SK-N-SH (cell line): ENCODE measurements around the gene AGBL4. TPM values are rescaled to one million over a fixed set of nuclear protein-coding genes. Genes with fewer than 3 reads are reported as not detected.

Experiments used
- CTCF ChIA-PET: fragments of 300-600, 350-600 bp; formaldehyde crosslinking; extraction: SDS; loops from one replicate; lab custom pipeline; 2021; lab: Yijun Ruan, JAX
- POLR2A ChIA-PET: fragments of 350-600 bp; sonication (Branson Sonifier 250); formaldehyde crosslinking; extraction: SDS; loops from one replicate; lab custom pipeline; 2020; ENCODE audit warnings: antibody characterized with exemption, inconsistent platforms; lab: Yijun Ruan, JAX
- DNase-seq: peaks from one replicate; pipeline ENCODE4 v3.0.0; 2012
- H2AFZ ChIP-seq: fragments of 200-600 bp; sonication (generic); 2 replicates; pipeline ENCODE4 v1.8.1; 2016; ENCODE audit warnings: antibody characterized with exemption, mild to moderate bottlenecking, low read depth
- H3F3A ChIP-seq: fragments of 200-600 bp; sonication (generic); replicated peaks from 2 replicates; pipeline ENCODE3; 2016; ENCODE audit warnings: antibody characterized with exemption, mild to moderate bottlenecking; ENCODE audit not compliant: insufficient read depth
- H3K27ac ChIP-seq, 2 experiments: fragments of 200-500 bp in 1 of 2; fragments of 200-600 bp in 1 of 2; sonication (Bioruptor generic) in 1 of 2; sonication (generic), shearing (Covaris generic) in 1 of 2; 2 replicates each; pipeline versions ENCODE4 v1.5.1 to v1.6.1; 2014 to 2016; ENCODE audit warnings: low read depth in 2 of 2, inconsistent platforms in 1 of 2, low read length in 1 of 2, mild to moderate bottlenecking in 1 of 2, mixed read lengths in 1 of 2
- H3K27me3 ChIP-seq: fragments of 200-600 bp; sonication (generic), shearing (Covaris generic); 2 replicates; pipeline ENCODE4 v1.6.1; 2016; ENCODE audit warnings: mixed run types; ENCODE audit not compliant: insufficient read depth
- H3K36me3 ChIP-seq, 2 experiments: fragments of 200-500 bp in 1 of 2; fragments of 200-600 bp in 1 of 2; sonication (Bioruptor generic) in 1 of 2; sonication (generic) in 1 of 2; replicated peaks in 1 of 2; 2 replicates each; pipeline versions ENCODE3 to v1.5.1; 2014 to 2016; ENCODE audit warnings: low read length in 1 of 2, mild to moderate bottlenecking in 1 of 2; ENCODE audit not compliant: insufficient read depth in 2 of 2, control insufficient read depth in 1 of 2
- H3K4me1 ChIP-seq, 2 experiments: fragments of 200-500 bp in 1 of 2; fragments of 200-600 bp in 1 of 2; sonication (Bioruptor generic) in 1 of 2; sonication (generic), shearing (Covaris generic) in 1 of 2; 2 replicates each; pipeline versions ENCODE4 v1.5.1 to v1.6.1; 2014 to 2016; ENCODE audit warnings: low read depth in 1 of 2, low read length in 1 of 2, mixed run types in 1 of 2; ENCODE audit not compliant: insufficient read depth in 2 of 2, control insufficient read depth in 1 of 2
- H3K4me2 ChIP-seq: fragments of 200-600 bp; sonication (generic), shearing (Covaris generic); 2 replicates; pipeline ENCODE4 v1.6.1; 2017; ENCODE audit warnings: mixed run types
- H3K4me3 ChIP-seq, 2 experiments: fragments of 200-500 bp in 1 of 2; fragments of 200-600 bp in 1 of 2; sonication (Bioruptor generic) in 1 of 2; sonication (generic), shearing (Covaris generic) in 1 of 2; 2 replicates each; pipeline versions ENCODE4 v1.5.1 to v1.8.1; 2014 to 2016; ENCODE audit warnings: low read depth in 2 of 2, inconsistent platforms in 1 of 2, low read length in 1 of 2, mild to moderate bottlenecking in 1 of 2, mixed read lengths in 1 of 2, moderate library complexity in 1 of 2
- H3K79me2 ChIP-seq: fragments of 200-600 bp; sonication (generic); 2 replicates; pipeline ENCODE4 v1.8.1; 2017; ENCODE audit warnings: mild to moderate bottlenecking; ENCODE audit not compliant: insufficient read depth
- H3K9ac ChIP-seq: fragments of 200-600 bp; sonication (generic); 2 replicates; pipeline ENCODE4 v1.6.1; 2017; ENCODE audit warnings: mixed run types
- H3K9me2 ChIP-seq: fragments of 200-600 bp; sonication (generic); 2 replicates; pipeline ENCODE4 v1.6.1; 2017; ENCODE audit warnings: mixed run types
- H3K9me3 ChIP-seq: fragments of 200-600 bp; sonication (generic); 2 replicates; pipeline ENCODE4 v1.6.1; 2017; ENCODE audit warnings: mixed run types, mild to moderate bottlenecking, moderate library complexity
- H4K20me1 ChIP-seq: fragments of 200-600 bp; sonication (generic); 2 replicates; pipeline ENCODE4 v1.6.1; 2017; ENCODE audit warnings: mild to moderate bottlenecking, mixed run types; ENCODE audit not compliant: insufficient read depth
- ELF1 ChIP-seq: IDR thresholded peaks from 2 replicates; pipeline ENCODE4 v1.4.0; 2012
- EP300 ChIP-seq, 2 experiments: IDR thresholded peaks; 2 replicates each; pipeline versions ENCODE4 v1.4.0 to v1.6.1; 2012; ENCODE audit warnings: borderline replicate concordance in 1 of 2, low read depth in 1 of 2, low read length in 1 of 2
- FOXJ3 ChIP-seq: sonication (generic); formaldehyde crosslinking; IDR thresholded peaks from 2 replicates; pipeline ENCODE4 v1.5.1; 2020; ENCODE audit warnings: mild to moderate bottlenecking, missing genetic modification reagents
- GABPA ChIP-seq: IDR thresholded peaks from 2 replicates; pipeline ENCODE4 v1.4.0; 2012; ENCODE audit warnings: low read depth, mild to moderate bottlenecking
- IRF3 ChIP-seq: fragments of 150-350 bp; IDR thresholded peaks from 2 replicates; pipeline ENCODE4 v1.6.1; 2016; ENCODE audit warnings: mild to moderate bottlenecking, low read depth, low read length
- JUND ChIP-seq: IDR thresholded peaks from 2 replicates; pipeline ENCODE4 v1.4.0; 2012
- MAX ChIP-seq: IDR thresholded peaks from 2 replicates; pipeline ENCODE4 v1.4.0; 2012; ENCODE audit warnings: low read depth
- MEF2A ChIP-seq: IDR thresholded peaks from 2 replicates; pipeline ENCODE4 v1.4.0; 2012; ENCODE audit warnings: low read depth, borderline replicate concordance
- NFIC ChIP-seq: IDR thresholded peaks from 2 replicates; pipeline ENCODE4 v1.4.0; 2012; ENCODE audit warnings: borderline replicate concordance
- PBX3 ChIP-seq: IDR thresholded peaks from 2 replicates; pipeline ENCODE4; 2012
- RAD21 ChIP-seq: IDR thresholded peaks from 2 replicates; pipeline ENCODE4 v1.6.1; 2012; ENCODE audit warnings: mild to moderate bottlenecking, low read length
- RFX5 ChIP-seq: IDR thresholded peaks from 2 replicates; pipeline ENCODE4 v1.6.1; 2012; ENCODE audit warnings: mild to moderate bottlenecking, improper control_type of control experiment, low read length
- SIN3A ChIP-seq: IDR thresholded peaks from 2 replicates; pipeline ENCODE4 v1.6.1; 2012; ENCODE audit warnings: low read depth, mild to moderate bottlenecking, low read length, moderate library complexity, borderline replicate concordance
- SMC3 ChIP-seq: IDR thresholded peaks from 2 replicates; pipeline ENCODE4 v1.6.1; 2012; ENCODE audit warnings: low read depth, low read length, improper control_type of control experiment
- TAF1 ChIP-seq: IDR thresholded peaks from 2 replicates; pipeline ENCODE4 v1.6.1; 2012; ENCODE audit warnings: low read depth, mild to moderate bottlenecking, low read length, moderate library complexity, borderline replicate concordance
- TEAD4 ChIP-seq: IDR thresholded peaks from 2 replicates; pipeline ENCODE4 v1.4.0; 2012; ENCODE audit warnings: mild to moderate bottlenecking, borderline replicate concordance; ENCODE audit not compliant: insufficient read depth
- USF1 ChIP-seq: IDR thresholded peaks from 2 replicates; pipeline ENCODE4 v1.4.0; 2012; ENCODE audit warnings: low read depth, borderline replicate concordance
- USF2 ChIP-seq: fragments of 150-350 bp; IDR thresholded peaks from 2 replicates; pipeline ENCODE4 v1.6.1; 2017; ENCODE audit warnings: antibody characterized with exemption, low read length, low read depth, borderline replicate concordance
- YY1 ChIP-seq: IDR thresholded peaks from 2 replicates; pipeline ENCODE4 v1.4.0; 2012; ENCODE audit warnings: low read depth, mild to moderate bottlenecking
- ZBTB33 ChIP-seq: IDR thresholded peaks from 2 replicates; pipeline ENCODE4 v1.4.0; 2012; ENCODE audit warnings: low read depth, borderline replicate concordance
- WGBS: methylation state at CpG from one replicate; pipeline ENCODE4 v1.1.6; 2017; ENCODE audit warnings: low lambda C conversion rate; 5-methylcytosine and 5-hydroxymethylcytosine counted together
- polyA plus RNA-seq, 3 experiments: library from polyadenylated mRNA; depleted of rRNA; stranded (reverse); fragments of >200 nt; gene quantifications; 2 replicates each; pipeline ENCODE4 v1.2.3, GENCODE V29; 2012

Gene AGBL4
- polyA plus RNA-seq, 1 of the 3 experiments (the other 2 are of a cell fraction), result 0.07 TPM

- peaks cover 0 to 7% of the 10 kb centered on the region in 2 experiments; a peak in 1 of 4 replicates for H3K4me1 ChIP-seq
Measured at GRCh38 chr1:48735796-48736195, 1288.0 kb downstream of the AGBL4 start.

GRCh38 chr1:48730164-48730910 is 1293.4 kb downstream of the AGBL4 start:
- ChIA-PET POLR2A (no interaction called here), CTCF (interaction anchor here (1.0 to 2.3 kb wide), 3 partner anchors 13 to 52 kb away, joined by 3 to 5 read pairs (median 3); no protein-coding TSS in a partner anchor)

More at GRCh38 chr1:48735796-48736195, 1288.0 kb downstream of the AGBL4 start:
- Histone ChIP-seq H3K4me2 (no peak overlapping the region), H3K4me3 (no peak overlapping the region), H3K79me2 (no peaks in the 10 kb centered on the region), H3K9me2 (no peaks in the 10 kb centered on the region), H2AFZ (no peak overlapping the region), H3K9ac (no peak overlapping the region), H3K27me3 (no peaks in the 10 kb centered on the region), H3K27ac (no peak overlapping the region), H3K9me3 (no peaks in the 10 kb centered on the region), H4K20me1 (no peaks in the 10 kb centered on the region), H3K36me3 (peaks cover 6 to 64% of the 10 kb centered on the region in 2 experiments), H3F3A (no peaks in the 10 kb centered on the region)
- no peak for DNase-seq
- whole genome bisulfite sequencing, result 83% methylated on average over 6 of the region's 6 CpGs
- POLR2A ChIA-PET, result no interaction called here
- CTCF ChIA-PET, result interaction anchor here (1.7 kb wide), 1 partner anchor 9 kb away, joined by 4 read pairs; no protein-coding TSS in a partner anchor
- TF ChIP-seq GABPA, result no peak
- TF ChIP-seq, all 33 proteins: peak for 0

More at GRCh38 chr1:48730164-48730910, 1293.4 kb downstream of the AGBL4 start:
- no peaks in the 10 kb centered on the region for H3K79me2 ChIP-seq
- TF ChIP-seq USF2 (no peak), YY1 (no peak), RAD21 (no peak), GABPA (no peak), RFX5 (no peak), IRF3 (no peak), JUND (no peak), TEAD4 (no peak), MEF2A (no peak), ZBTB33 (no peak), FOXJ3 (CRISPR knock-in tag) (no peak), SMC3 (no peak), NFIC (no peak), EP300 (IDR thresholded peaks at IDR 0.05; ENCODE audit: borderline replicate concordance in 1 of 2, low read depth in 1 of 2, low read length in 1 of 2) (no peak), USF1 (no peak), SIN3A (no peak), PBX3 (no peak), TAF1 (no peak), MAX (no peak), ELF1 (no peak)
- H2AFZ ChIP-seq, result no peak overlapping the region
- no peak for DNase-seq
- no peaks in the 10 kb centered on the region for H3K27me3 ChIP-seq
- no peak overlapping the region for H3K9ac ChIP-seq
- H3K4me2 ChIP-seq, result no peak overlapping the region
- H3K36me3 ChIP-seq, result peaks cover 6 to 62% of the 10 kb centered on the region in 2 experiments
- no peaks in the 10 kb centered on the region for H4K20me1 ChIP-seq
- no peaks in the 10 kb centered on the region for H3K9me2 ChIP-seq
- H3K27ac ChIP-seq, result no peak overlapping the region
- no peaks in the 10 kb centered on the region for H3K9me3 ChIP-seq
- H3K4me3 ChIP-seq, result no peak overlapping the region
- peaks cover 0 to 2% of the 10 kb centered on the region in 2 experiments; a peak in 1 of 4 replicates for H3K4me1 ChIP-seq
- 79% methylated on average over 10 of the region's 10 CpGs for whole genome bisulfite sequencing
- no peaks in the 10 kb centered on the region for H3F3A ChIP-seq
